Measurements from ENCODE around the gene DOCK7. TPM values are rescaled to one million over a fixed set of nuclear protein-coding genes. Genes with fewer than 3 reads are reported as not detected.

Gene DOCK7
- total RNA-seq, 2 donors from 2014 or later, result 39.4 to 44.1 TPM

Other genes with a start within 250 kb of the DOCK7 start
- gene ANGPTL3, start 90.9 kb downstream of the DOCK7 start, total RNA-seq, result not detected
- gene ATG4C, start 95.7 kb upstream of the DOCK7 start, total RNA-seq, result 10 to 100 TPM; 10.5 to 14.5 TPM

Data from posterior vena cava (tissue), 2 donors.